NCI-H524 treated with DMSO at 0.1 percent for 48 hours (cell line): Measurements from ENCODE around the gene AK5.
A peak's percentile ranks its signal among the peaks of the same experiment; 100 is the strongest.
"Not testable (repeated sequence)": the region's sequence is repeated elsewhere in the genome, so short reads cannot be mapped to it uniquely, and the experiment has no call there.

Experiments used
- DNase-seq: peaks from one replicate; lab custom pipeline; 2025; lab: John Stamatoyannopoulos, UW

AK5 gene

DNA sequence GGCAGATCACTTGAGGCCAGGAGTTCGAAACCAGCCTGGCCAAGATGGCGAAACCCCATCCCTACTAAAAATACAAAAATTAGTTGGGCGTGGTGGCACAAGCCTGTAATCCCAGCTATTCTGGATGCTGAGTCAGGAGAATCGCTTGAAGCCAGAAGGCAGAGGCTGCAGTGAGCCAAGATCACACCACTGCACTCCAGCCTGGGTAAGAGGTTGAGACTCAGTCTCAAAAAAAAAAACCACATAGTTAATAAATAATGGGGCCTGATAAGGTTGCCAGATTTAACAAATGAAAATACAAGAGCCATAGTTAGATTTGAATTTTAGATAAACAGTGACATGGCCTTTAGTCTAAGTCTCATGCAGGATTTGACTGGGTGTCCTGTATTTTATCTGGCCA lies 225.0 kb downstream of the AK5 start:
- DNase-seq, result no peak

DNA sequence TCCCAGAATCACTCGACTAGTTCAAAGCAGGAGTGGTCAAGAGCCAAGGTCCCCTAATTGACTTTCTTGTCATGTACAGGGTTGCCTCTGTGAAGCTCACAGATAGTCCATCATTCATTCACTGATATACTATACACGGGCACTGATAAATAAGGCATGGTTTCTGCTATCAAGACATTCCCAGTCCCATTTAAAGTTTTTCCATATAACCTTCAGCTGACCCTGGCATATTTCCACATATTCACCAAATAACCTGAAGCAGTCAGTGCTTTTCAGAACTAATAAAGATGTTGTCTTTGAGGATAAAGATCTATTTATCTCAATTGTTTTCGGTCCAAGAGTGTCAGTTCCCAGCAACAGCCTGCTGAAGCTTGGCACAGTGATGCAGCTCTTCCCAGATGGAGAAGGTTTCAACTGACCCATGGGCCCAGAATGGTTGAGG lies 227.3 kb downstream of the AK5 start:
- DNase-seq, result no peak

DNA sequence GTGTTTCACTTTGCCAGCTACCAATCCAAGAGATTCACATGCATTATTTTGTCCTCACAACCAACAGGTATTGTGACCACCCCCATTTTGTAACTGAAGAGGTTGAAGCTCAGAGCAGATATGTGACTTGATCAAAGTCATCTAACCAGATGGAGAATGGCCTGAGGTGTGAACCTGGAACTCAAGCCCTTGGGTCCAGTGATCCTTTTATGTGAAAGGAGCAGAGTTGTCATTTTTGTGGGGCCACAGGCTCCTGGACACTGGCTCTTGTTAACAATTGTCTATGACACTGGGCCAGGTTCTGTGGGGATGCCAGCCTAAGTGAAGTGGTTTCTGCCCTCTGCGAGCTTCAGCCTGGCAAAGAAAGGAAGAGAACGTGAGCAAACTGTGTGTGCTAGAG lies 228.1 kb downstream of the AK5 start:
- DNase-seq, result no peak

DNA sequence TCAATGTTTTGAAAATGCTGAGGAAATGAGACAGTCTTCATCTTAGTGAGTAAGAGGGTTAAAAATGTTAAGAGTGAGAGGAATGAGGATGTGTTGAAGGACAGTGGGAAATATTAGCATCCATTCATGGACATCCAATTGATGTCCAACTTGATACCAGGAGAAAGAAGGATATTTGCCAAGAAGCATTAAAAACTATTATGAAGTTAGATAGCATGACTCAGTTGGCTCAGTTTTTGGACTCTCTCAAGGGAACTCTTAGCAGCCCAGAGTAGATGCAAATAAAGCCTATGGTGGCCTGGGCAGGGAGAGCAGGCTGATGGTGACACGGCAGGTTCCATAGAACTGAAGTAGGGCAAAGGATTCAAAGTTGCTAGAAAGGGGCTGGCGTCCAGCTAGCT lies 229.6 kb downstream of the AK5 start:
- no peak for DNase-seq

DNA sequence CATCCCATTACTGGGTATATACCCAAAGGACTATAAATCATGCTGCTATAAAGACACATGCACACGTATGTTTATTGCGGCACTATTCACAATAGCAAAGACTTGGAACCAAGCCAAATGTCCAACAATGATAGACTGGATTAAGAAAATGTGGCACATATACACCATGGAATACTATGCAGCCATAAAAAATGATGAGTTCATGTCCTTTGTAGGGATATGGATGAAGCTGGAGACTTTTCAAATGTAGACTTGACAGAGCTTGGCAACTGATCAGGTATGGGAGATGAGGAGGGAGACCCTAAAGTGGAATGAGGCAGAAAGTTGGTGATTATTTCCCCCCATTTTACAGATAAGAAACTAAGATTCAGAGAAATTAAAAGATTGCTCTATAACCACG lies 230.8 kb downstream of the AK5 start:
- DNase-seq, result not testable (repeated sequence)

DNA sequence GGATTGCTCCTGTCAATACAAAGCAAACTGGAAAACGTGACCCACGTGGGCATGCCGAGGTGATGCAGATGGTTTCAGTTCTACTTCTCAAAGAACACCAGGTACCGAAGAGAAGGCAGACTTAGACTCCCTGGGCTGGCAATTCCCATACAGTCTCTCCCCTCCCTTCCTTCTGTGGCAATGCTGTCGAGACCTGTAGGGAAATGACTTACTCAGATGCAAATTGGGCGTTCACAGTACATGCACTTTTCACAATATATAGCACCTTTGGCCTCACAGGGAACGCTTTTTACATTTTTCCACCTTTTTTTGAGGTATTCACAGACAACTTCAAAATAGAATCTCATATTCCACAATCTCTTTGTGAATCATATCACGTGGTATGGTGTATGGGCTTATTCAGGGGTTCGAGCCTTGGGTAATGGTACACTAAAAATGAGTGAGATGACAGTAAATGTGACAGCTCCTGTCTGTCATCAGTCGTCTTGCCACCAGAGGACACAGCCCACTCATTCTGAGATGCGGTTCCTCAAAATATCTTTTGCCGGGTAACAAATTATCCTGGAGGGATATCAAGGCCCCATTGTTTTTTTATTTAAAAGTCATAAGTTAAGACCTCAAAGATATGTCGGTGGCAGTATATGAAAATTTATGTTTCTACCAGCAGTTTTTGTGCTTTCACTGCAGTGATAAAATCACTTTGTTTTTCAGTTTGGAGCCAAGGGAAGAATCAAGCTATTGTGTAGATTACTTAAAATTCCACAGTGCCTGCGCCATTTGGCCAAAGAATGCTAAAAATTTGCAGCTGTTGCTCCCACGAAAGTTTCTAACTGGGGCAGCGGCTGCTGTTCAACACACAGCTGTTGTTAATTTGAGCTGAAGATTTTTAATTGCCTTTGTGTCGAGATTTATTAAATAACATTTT lies 232.3 kb downstream of the AK5 start:
- DNase-seq, result no peak

DNA sequence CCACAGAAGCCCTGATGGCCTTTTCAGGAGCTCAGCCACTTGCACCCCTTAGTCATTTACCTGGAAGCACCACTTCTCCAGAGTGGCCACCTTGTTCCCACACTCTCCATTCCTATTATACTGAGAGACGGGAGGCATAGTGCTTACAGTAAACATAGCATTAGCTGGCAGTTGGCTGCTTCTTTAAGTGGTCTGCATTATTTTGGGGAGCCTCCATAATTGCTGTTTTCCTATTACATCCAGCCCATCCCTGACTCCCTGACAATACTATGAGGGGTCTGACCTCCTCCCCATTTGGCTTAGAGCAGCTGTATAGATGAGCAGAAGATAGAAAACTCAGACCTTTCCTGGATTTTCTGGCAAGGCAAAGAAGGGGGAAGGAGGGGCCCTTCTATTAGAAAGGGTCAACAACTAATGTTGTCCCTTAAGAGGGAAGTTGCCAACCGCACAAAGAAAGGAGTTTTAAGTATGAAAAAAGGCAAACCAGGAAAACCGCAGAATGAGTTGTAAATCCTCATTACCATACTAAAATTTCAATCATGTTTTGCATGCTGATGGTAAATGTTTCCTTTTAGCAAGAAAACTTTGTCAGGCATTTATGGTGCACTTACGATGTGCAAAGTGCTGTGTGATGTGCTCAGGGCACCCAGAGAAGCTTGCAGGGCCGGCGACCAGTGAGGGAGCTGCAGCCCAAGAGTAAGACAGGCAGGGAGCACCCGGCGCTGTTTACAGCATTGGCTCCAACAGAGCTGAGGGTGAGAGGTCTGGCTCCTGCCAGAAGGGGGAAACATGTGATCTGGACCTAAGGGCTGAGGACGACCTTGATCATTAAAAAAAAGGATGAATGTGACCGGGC lies 233.3 kb downstream of the AK5 start:
- DNase-seq, result no peak

DNA sequence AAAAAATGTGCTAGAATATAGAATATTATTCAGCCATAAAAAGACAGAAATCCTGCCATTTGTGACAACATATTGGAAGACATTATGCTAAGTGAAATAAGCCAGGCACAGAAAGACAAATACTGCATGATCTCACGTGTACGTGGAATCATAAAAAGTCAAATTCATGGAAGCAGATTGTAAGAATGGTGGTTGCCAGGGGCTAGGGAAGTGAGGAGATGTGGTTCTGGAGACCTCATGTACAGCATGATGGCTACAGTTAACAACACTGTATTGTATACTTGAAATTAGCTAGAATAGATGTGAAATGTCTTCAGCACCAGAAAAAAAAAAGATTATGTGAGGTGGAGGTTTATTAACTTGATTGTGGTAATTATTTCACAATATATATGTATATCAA lies 234.3 kb downstream of the AK5 start:
- no peak for DNase-seq

DNA sequence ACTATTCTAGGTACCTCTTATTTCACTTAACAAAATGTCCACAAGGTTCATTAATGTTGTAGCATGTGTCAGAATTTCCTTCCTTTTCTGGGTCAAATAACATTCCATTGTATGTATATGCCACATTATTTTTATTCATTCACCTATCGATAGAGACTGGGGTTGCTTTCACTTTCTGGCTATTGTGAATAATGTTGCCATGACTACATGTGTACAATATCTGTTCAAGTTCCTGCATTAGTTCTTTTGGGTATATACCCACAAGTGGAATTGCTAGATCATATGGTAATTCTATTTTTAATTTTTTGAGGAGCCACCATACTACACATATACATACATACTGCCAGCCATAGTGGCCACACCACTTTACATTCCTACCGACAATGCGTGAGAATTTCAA lies 242.2 kb downstream of the AK5 start:
- no peak for DNase-seq

DNA sequence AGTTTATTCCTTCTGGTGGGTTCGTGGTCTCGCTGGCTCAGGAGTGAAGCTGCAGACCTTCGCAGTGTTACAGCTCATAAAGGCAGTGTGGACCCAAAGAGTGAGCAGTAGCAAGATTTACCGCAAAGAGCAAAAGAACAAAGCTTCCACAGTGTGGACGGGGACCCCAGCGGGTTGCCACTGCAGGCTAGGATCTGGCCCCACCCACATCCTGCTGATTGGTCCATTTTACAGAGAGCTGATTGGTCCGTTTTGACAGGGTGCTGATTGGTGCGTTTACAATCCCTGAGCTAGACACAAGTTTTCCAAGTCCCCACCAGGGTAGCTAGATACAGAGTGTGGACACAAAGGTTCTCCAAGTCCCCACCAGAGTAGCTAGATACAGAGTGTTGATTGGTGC lies 249.3 kb downstream of the AK5 start:
- not testable (repeated sequence) for DNase-seq

DNA sequence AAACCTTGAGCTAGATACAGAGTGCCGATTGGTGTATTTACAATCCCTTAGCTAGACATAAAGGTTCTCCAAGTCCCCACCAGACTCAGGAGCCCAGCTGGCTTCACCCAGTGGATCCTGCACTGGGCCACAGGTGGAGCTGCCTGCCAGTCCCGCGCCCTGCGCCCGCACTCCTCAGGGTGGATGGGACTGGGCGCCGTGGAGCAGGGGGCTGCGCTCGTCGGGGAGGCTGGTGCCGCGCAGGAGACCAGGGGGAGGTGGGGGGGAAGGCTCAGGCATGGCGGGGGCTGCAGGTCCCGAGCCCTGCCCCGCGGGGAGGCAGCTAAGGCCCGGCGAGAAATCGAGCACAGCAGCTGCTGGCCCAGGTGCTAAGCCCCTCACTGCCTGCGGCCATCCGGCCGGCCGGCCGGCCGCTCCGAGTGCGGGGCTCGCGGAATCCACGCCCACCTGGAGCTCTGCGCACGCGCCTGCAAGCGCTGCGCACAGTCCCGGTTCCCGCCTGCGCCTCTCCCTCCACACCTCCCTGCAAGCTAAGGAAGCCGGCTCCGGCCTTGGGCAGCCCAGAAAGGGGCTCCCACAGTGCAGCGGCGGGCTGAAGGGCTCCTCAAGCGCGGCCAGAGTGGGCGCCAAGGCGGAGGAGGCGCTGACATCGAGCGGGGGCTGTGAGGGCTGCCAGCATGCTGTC lies 249.9 kb downstream of the AK5 start:
- not testable (repeated sequence) for DNase-seq

DNA sequence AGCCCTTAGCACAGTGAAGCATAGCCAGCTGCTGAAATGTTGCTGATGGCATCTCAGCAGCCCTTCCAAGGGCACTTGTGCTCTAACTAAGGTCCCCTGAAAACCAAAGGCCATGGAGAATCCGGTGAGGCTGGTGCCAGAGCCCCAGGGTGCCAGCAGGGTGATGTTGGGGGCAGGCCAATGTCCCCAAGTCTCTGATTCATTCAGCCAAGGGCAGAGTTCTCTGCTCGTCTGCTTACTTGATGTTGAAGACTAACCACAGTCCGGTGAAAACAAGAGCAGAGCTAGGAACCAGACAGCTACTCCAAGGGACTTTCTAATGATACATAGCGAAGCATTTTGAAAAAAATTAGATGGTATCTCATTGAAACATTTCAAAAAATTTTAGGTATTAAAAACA lies 250.8 kb downstream of the AK5 start:
- no peak for DNase-seq

DNA sequence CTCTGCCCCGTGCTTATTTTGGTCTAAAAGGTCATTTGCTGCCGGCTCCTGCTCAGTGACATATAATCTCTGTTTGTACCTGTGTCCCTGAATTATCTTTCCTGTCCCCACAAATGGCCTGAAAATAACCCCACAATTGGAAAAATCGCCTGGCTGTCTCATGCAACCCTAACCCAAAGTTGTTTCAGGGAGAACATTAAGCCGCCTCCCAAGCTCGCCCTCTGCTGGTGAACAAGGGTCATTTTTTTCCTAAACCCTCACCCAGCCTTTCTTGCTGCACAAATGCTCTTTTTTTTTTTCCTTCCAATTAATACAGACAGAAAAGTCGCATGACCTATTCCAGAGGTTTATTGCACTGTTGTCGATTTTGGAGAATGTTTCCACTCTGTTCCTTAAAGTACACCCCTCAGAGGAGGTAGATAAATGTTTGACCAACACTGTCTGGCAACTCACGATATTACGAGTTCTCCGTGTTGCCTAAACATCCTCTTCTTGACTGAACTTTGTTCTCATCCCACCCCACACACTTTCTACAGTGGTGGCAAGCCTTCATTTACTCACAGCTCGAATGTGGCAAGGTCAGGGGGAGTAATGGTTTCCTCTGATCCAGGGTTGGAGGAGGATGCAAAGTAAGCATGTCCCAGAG lies 252.0 kb downstream of the AK5 start:
- DNase-seq, result no peak

DNA sequence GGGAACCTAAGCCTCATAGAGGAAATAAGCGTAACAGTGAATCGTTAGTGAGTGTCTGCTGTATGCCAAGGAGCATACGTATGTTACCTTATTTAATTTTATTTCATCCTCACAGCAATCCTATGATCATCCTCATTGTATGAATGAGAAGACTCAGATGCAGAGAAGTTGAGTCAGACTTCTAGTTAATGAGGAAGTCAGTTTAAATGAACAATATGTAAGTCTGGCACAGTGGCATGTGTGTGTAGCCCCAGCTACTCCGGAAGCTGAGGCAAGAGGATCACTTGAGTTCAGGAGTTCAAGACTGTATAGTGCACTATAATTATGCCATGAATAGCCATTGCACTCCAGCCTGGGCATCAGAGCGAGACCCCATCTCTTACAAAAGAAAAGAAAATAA lies 252.6 kb downstream of the AK5 start:
- DNase-seq, result no peak

DNA sequence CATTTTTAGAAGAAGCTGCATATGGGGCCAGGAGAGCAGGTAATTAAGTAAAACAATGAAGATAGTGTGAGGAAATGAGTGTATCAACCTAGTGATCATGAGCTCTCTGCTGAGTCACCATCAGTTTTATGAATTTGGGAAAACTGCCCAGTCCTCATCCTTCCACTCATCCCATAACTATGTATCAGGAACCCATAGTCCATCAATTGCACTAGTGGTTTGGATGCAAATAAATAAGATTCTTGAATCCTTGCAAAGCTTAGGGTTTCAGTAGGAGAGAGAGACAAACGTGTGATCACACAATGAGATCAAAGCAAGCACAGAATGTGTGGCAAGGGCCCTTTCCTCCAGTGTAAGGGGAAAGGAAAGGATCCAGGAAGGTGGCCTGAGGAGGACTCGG lies 255.0 kb downstream of the AK5 start:
- no peak for DNase-seq

DNA sequence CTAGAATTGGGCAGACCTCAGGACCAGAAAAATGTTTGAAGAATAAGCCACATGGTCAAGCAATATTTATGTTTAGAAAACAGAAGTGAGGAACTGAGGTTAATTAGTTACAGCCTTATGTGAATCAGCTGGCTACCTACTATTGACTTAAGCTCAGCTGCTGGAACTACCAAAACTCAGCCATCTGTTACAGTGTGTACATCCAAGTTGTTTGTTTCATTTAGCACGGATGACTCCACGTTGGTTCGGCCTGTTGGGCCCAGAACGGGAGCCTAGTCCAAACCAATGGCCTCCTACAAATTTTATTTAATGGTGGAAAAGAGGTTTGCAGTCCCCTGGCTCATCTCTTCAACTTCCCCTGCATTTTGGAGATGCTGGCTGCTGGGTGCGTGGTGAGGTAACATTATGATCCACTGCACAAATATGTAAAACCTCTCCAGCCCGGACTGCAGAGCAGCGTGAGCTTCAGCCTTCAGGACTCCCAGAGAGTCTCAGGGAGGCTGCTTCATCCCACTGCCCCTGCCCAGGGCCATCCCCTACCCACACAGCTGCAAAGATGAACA lies 257.2 kb downstream of the AK5 start:
- peak; percentile 10 for DNase-seq

DNA sequence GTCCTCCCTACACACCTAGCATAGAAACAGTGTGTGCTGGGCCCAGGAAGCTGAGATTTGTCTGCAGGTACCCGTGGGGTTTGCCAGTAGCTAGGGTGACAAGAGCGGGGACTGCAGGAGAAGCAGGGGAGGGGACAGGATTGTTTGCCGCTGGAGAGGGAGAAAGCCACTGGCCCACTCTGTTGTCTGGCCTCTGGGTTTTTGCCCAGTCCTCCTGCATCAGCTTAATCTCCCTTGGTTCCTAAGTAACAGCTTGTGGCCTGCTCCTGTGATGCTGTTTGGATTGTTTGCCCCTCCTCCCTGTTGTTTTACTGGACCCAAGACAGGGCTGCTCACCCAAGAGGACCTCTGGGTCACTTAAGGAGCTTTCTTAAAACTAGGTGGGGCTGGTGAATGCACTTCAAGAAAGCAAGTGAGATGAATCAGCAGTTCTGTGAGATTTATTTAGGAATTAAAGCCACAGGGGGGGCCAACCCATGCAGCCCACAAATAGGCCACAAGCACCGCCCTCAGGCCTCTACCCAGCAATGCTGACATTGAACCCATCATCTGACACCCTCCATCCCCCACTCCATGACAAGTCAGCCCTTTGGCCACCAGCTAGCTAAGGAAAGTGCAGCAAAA lies 257.8 kb downstream of the AK5 start:
- peak; percentile 35 for DNase-seq

DNA sequence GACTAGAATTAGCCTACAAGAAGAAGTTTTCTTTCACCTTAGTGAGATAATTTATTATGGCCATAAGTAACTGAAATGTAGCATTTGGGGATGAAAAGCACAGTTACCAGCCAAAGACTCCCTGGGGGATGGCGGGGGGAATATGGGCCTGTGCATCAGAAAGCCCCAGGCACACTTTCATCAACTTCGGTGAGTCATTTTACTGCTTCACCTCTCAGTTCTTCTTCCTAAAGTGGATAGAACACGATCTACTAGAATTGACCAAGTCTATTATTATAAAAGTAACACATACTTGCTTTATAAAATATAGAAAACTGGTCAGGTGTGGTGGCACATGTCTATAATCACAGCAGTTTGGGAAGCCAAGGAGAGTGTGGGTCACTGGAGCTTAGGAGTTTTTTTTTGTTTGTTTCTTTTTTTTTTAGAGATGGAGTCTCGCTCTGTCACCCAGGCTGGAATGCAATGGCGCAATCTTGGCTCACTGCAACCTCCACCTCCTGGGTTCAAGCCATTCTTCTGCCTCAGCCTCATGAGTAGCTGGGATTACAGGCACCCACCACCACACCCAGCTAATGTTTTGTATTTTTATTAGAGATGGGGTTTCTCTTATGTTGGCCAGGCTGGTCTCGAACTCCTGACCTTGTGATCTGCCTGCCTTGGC lies 258.8 kb downstream of the AK5 start:
- no peak for DNase-seq

DNA sequence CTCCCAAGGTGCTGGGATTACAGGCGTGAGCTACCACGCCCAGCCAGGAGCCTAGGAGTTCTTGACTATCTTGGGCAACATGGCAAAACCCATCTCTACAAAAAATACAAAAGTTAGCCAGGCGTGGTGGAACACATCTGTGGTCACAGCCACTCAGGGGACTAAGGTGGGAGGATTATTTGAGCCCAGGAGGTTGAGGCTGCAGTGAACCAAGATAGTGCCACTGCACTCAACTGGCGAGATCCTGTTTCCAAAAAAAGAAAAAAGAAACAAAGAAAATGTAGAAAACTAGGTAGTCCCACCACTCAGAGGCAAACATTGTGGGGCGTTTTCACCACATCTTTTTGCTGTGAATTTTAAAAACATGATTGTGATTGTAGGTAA lies 259.3 kb downstream of the AK5 start:
- DNase-seq, result no peak

DNA sequence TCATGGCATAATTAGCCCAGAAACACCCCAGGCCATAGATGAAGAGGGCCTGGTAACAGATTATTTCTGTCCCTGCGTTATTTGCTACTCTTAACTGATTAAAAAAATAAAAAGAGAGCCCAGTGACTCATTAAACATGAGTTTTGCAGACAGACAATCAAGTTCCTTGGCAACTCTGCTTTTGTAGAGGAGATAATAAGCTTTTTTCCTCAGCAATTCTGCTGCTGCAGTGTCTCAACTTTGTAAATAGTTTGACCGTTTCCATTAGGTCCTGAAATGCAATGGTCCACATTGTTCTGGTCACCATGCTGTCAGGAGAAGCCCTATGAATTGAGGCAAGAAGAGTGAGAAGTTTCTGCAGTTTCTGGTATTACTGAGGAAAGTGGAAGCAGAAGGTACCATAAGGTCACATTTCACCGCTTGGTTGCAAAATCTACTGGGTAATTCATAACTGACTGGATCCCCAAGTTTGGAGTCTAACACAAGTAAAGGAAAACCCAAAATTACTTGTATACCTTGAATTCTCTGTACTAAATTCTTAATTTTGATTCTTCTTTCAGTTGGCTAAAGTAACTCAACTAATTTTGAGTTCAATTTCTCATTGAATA lies 261.1 kb downstream of the AK5 start:
- no peak for DNase-seq
